Suppressor macrophage treated with lipopolysaccharide for 4 hours (primary cell): Measurements from ENCODE around the gene CNIH4.
A peak's percentile ranks its signal among the peaks of the same experiment; 100 is the strongest.
"Not testable (repeated sequence)": the region's sequence is repeated elsewhere in the genome, so short reads cannot be mapped to it uniquely, and the experiment has no call there.

Experiments used
- DNase-seq: peaks from one replicate; pipeline ENCODE4 v3.0.0-alpha.2; 2020

Gene CNIH4

GRCh38 chr1:224349716-224350115 lies 7.0 kb upstream of the CNIH4 start:
- not testable (repeated sequence) for DNase-seq

GRCh38 chr1:224352436-224353085 lies 4.1 kb upstream of the CNIH4 start:
- not testable (repeated sequence) for DNase-seq

- no peak for DNase-seq
Observed at GRCh38 chr1:224353975-224354925, 2.4 kb upstream of the CNIH4 start.

GRCh38 chr1:224357626-224358124 lies 996 bp downstream of the CNIH4 start:
- DNase-seq, result peak; percentile 77

- peak; percentile 52 for DNase-seq
Observed at GRCh38 chr1:224358237-224358636, 1.6 kb downstream of the CNIH4 start.

- DNase-seq, result no peak
Observed at GRCh38 chr1:224359207-224359606, 2.5 kb downstream of the CNIH4 start.

- no peak for DNase-seq
Observed at GRCh38 chr1:224368409-224368808, 11.7 kb downstream of the CNIH4 start.

GRCh38 chr1:224373008-224373590 lies 16.4 kb downstream of the CNIH4 start:
- DNase-seq, result no peak

GRCh38 chr1:224375059-224375458 lies 18.4 kb downstream of the CNIH4 start:
- no peak for DNase-seq

- DNase-seq, result peak; percentile 11
Observed at GRCh38 chr1:224377676-224378006, 21.0 kb downstream of the CNIH4 start.

GRCh38 chr1:224378855-224379631 lies 22.4 kb downstream of the CNIH4 start:
- peak; percentile 49 for DNase-seq

GRCh38 chr1:224380003-224380402 lies 23.3 kb downstream of the CNIH4 start:
- DNase-seq, result peak; percentile 72

GRCh38 chr1:224381880-224382548 lies 25.3 kb downstream of the CNIH4 start:
- no peak for DNase-seq

- peak; percentile 47 for DNase-seq
Observed at GRCh38 chr1:224383218-224383617, 26.5 kb downstream of the CNIH4 start.

- DNase-seq, result no peak
Observed at GRCh38 chr1:224387302-224387912, 30.7 kb downstream of the CNIH4 start.

GRCh38 chr1:224387943-224388342 lies 31.3 kb downstream of the CNIH4 start:
- no peak for DNase-seq

GRCh38 chr1:224390517-224390916 lies 33.8 kb downstream of the CNIH4 start:
- DNase-seq, result no peak

- DNase-seq, result no peak
Observed at GRCh38 chr1:224392411-224393249, 36.0 kb downstream of the CNIH4 start.

GRCh38 chr1:224393294-224393693 lies 36.6 kb downstream of the CNIH4 start:
- DNase-seq, result no peak

GRCh38 chr1:224399887-224400286 lies 43.2 kb downstream of the CNIH4 start:
- no peak for DNase-seq
